SKM-1 treated with dmso at 0.1 percent for 144 hours (cell line): ENCODE results near the gene TOM1L2.

ENCODE experiments used
- DNase-seq: peaks from one replicate; lab custom pipeline; 2025; ENCODE audit not compliant: unreplicated experiment; lab: John Stamatoyannopoulos, UW

TOM1L2 gene

GRCh38 chr17:17902376-17902775 is 69.8 kb downstream of the TOM1L2 start:
- no peak for DNase-seq

GRCh38 chr17:17900615-17901520 is 71.3 kb downstream of the TOM1L2 start:
- DNase-seq: peak; percentile 61

- DNase-seq: no peak
Observed at GRCh38 chr17:17899486-17899885, 72.7 kb downstream of the TOM1L2 start.

- DNase-seq: no peak
Observed at GRCh38 chr17:17898673-17899072, 73.5 kb downstream of the TOM1L2 start.

GRCh38 chr17:17897442-17897841 is 74.8 kb downstream of the TOM1L2 start:
- DNase-seq: no peak

GRCh38 chr17:17896746-17897145 is 75.5 kb downstream of the TOM1L2 start:
- DNase-seq: no peak

- no peak for DNase-seq
Observed at GRCh38 chr17:17893801-17894644, 78.2 kb downstream of the TOM1L2 start.

- DNase-seq: no peak
Observed at GRCh38 chr17:17892731-17893130, 79.5 kb downstream of the TOM1L2 start.

GRCh38 chr17:17892009-17892408 is 80.2 kb downstream of the TOM1L2 start:
- DNase-seq: no peak

- DNase-seq: no peak
Observed at GRCh38 chr17:17890773-17891759, 81.1 kb downstream of the TOM1L2 start.

- DNase-seq: no peak
Observed at GRCh38 chr17:17889922-17890321, 82.3 kb downstream of the TOM1L2 start.

GRCh38 chr17:17888821-17889220 is 83.4 kb downstream of the TOM1L2 start:
- DNase-seq: no peak

- no peak for DNase-seq
Observed at GRCh38 chr17:17888371-17888770, 83.8 kb downstream of the TOM1L2 start.

- DNase-seq: no peak
Observed at GRCh38 chr17:17887752-17888304, 84.4 kb downstream of the TOM1L2 start.

- DNase-seq: no peak
Observed at GRCh38 chr17:17886726-17887125, 85.5 kb downstream of the TOM1L2 start.

GRCh38 chr17:17886226-17886625 is 86.0 kb downstream of the TOM1L2 start:
- DNase-seq: no peak

- DNase-seq: no peak
Observed at GRCh38 chr17:17884391-17885357, 87.5 kb downstream of the TOM1L2 start.

- DNase-seq: no peak
Observed at GRCh38 chr17:17883801-17884200, 88.4 kb downstream of the TOM1L2 start.

GRCh38 chr17:17882082-17882581 is 90.1 kb downstream of the TOM1L2 start:
- DNase-seq: no peak
